PFSK-1 (cell line): Measurements from ENCODE around the gene HEG1.

Experiments used
- FOXP2 ChIP-seq: optimal IDR thresholded peaks from 2 replicates; pipeline ENCODE3; 2011; ENCODE audit warnings: borderline replicate concordance, control low read depth, inconsistent platforms; ENCODE audit not compliant: insufficient read depth; ENCODE audit errors: extremely low read length, extremely low read depth
- POLR2AphosphoS5 ChIP-seq: IDR thresholded peaks from 2 replicates; pipeline ENCODE4 v1.6.1; 2012; ENCODE audit warnings: low read depth, mild to moderate bottlenecking, control low read depth, low read length, moderate library complexity
- SIN3A ChIP-seq: IDR thresholded peaks from 2 replicates; pipeline ENCODE4 v1.6.1; 2012; ENCODE audit warnings: mild to moderate bottlenecking, low read length, moderate library complexity, borderline replicate concordance; ENCODE audit not compliant: insufficient read depth
- TAF1 ChIP-seq: IDR thresholded peaks from 2 replicates; pipeline ENCODE4 v1.6.1; 2012; ENCODE audit warnings: low read length, control low read depth, borderline replicate concordance; ENCODE audit not compliant: insufficient read depth
- TF ChIP-seq, protein P1 (sequence below), 2 experiments: IDR thresholded peaks; 2 replicates each; pipeline versions ENCODE4 v1.6.1 to v1.8.0; 2011 to 2012; ENCODE audit warnings: low read depth in 2 of 2, low read length in 2 of 2, control low read depth in 1 of 2, inconsistent platforms in 1 of 2, mild to moderate bottlenecking in 1 of 2, moderate library complexity in 1 of 2; ENCODE audit not compliant: insufficient read depth in 1 of 2

HEG1 gene

DNA sequence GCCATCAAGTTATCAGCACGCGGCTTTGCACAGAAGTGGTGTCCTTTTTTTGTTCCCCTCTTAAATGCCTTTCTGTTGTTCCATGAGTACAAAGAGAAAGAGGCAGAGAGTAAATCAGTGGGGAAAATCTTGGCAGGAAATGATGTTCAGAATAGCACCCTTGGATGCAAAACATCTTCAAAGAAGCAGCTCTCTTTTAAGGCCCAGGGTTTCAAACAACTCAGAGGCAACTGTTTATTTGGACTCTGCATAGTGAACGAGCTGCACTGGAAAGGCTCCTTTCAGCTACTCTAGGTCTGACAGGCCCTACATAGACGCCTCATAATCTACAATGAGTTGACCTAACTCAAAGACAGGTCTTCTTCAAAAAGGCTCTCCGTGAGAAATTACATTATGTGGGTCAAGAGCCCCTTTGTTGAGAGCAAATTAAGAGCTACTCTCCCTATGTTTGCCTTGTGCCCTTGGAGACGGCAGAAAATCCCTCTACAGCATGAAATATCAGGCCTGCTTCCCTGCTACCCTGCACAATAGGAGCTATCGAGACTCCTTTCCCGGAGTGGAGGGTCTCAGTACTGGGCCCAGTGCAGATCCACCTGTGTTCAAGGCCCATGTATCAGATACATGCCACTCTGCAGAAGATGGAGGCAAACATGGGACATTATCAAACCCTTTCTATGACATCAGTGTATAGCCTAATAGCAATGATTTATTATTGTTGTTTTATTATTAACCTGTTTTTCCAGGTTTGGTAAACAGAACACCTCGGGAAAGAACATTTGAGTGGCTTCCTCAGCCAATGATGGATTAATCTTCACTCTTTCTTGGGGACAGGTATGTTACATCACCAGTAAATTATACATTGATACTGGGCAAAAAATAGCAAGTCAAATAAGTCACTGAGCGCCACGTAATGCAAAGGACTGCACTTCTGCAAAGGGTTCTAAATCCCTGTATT lies 53.1 kb downstream of the HEG1 start:
- TF ChIP-seq POLR2AphosphoS5 = no peak
- TF ChIP-seq FOXP2 = no peak

DNA sequence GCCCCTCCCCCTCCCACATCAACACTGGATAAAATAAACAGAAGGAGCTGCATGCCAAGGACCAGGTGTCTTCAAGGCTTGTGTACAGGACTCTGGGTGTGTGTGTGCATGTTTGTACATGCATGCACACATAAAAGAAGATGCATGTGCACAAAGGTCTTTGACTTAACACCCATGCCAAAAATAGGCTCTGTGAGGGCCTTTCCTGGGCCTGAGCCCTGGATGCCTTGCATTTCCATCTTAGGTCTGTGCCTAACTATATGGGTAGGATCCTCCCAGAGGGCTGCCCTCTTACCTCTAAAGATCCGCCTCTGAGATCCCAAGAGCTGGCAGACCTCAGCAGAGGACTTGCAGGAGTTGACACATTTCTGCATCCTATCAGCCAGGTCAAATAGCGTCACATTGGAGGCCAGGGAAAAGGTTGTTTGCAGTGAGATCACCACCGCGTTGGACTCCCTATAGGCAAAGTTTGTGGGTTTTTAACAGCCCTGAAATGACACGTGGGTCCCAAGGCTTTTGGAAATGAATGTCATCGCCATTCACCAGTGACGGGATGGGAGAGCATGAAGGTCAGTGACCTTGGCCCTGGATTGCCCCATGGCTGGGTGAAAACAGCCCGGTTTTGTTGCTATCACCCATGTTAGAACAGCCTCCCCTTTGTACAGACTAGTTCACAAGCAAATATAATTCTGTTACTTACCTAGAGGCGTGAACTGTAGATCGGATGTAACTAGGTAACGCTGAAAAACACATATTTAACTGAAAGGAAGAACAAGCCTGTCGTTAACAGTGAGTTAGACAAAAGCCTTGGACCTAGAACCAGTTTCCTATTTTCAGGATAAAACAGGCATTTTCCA lies 54.0 kb downstream of the HEG1 start:
- TF ChIP-seq SIN3A (no peak), TAF1 (no peak), FOXP2 (no peak), POLR2AphosphoS5 (no peak)
- TF ChIP-seq, protein P1, sequence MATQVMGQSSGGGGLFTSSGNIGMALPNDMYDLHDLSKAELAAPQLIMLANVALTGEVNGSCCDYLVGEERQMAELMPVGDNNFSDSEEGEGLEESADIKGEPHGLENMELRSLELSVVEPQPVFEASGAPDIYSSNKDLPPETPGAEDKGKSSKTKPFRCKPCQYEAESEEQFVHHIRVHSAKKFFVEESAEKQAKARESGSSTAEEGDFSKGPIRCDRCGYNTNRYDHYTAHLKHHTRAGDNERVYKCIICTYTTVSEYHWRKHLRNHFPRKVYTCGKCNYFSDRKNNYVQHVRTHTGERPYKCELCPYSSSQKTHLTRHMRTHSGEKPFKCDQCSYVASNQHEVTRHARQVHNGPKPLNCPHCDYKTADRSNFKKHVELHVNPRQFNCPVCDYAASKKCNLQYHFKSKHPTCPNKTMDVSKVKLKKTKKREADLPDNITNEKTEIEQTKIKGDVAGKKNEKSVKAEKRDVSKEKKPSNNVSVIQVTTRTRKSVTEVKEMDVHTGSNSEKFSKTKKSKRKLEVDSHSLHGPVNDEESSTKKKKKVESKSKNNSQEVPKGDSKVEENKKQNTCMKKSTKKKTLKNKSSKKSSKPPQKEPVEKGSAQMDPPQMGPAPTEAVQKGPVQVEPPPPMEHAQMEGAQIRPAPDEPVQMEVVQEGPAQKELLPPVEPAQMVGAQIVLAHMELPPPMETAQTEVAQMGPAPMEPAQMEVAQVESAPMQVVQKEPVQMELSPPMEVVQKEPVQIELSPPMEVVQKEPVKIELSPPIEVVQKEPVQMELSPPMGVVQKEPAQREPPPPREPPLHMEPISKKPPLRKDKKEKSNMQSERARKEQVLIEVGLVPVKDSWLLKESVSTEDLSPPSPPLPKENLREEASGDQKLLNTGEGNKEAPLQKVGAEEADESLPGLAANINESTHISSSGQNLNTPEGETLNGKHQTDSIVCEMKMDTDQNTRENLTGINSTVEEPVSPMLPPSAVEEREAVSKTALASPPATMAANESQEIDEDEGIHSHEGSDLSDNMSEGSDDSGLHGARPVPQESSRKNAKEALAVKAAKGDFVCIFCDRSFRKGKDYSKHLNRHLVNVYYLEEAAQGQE (IDR thresholded peaks at IDR 0.05; ENCODE audit: insufficient read depth in 1 of 2, low read depth in 2 of 2, low read length in 2 of 2) = no peak

DNA sequence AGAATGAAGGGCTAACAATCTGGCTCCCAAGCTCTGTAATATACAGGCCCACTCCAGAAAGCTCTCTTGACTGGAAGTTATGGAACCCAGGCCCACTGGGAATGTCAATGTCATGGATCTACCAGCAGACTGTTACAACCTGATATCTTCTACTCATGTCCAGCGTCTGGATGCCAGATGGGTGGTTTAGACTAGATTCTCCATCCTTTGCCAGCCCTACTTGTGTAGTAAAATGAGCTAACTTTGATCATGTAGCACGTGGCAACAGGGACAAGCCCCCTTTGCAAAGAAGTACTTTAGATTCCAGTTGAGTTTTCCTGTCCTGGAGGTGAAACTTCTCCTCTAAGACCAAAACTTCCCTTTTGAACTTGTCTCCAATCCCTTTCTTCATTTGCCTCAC lies 55.1 kb downstream of the HEG1 start:
- TF ChIP-seq POLR2AphosphoS5 (no peak), FOXP2 (no peak), TAF1 (no peak), SIN3A (no peak)
- TF ChIP-seq, protein P1 (IDR thresholded peaks at IDR 0.05; ENCODE audit: insufficient read depth in 1 of 2, low read depth in 2 of 2, low read length in 2 of 2) = no peak

DNA sequence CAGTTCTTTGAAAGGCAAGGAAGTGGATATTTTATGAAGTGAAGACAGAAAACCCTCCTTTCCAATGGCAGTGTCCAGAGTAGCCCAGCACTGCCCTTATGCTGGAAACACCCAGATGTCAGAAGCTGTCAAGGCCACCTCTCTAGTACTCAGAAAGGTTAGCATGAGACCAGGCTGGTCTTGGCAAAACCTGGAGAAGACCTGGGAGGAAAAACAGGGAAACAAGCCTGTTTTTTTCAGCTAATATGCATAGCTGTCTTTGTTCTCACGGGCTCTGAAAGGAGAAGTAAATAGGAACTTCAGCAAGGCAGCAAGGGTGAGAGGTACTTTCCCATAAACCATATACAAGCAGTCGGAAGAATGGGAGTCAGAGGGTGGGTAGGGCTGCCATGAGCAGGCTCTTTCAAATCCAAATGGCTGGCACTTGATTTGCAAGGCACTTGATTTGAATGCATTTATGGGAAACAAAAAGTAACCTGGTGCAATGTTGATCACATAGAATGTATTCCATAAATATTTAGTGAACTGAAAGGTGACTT lies 55.8 kb downstream of the HEG1 start:
- no peak for TF ChIP-seq FOXP2
- no peak for TF ChIP-seq SIN3A
- no peak for TF ChIP-seq TAF1
- TF ChIP-seq, protein P1 (IDR thresholded peaks at IDR 0.05; ENCODE audit: insufficient read depth in 1 of 2, low read depth in 2 of 2, low read length in 2 of 2) = no peak
- no peak for TF ChIP-seq POLR2AphosphoS5

DNA sequence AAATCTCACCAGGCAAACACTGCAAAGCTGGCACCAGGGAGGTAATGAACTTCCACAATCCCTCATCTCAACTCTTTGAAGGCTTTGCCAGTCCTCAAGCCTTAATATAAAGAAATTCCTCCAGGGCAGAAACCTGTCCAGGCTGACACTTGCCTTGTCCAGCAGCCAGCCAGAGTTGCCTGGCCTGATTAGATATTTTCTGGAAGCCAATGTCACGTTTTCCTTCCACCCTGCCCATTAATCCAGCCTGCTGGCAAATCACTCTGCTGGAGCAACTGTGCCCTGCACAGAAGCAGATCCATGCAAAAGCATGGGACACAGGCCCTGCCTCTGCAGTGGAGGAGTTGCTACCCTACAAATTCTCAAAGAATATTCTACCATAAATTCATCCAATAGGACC lies 56.5 kb downstream of the HEG1 start:
- TF ChIP-seq FOXP2 (no peak), POLR2AphosphoS5 (no peak), TAF1 (no peak)
